ENCODE results near the gene HS1BP3.

The HS1BP3 gene

GRCh38 chr2:20584399-20585358, 66.2 kb downstream of the HS1BP3 start:
- peak; percentile 95 for DNase-seq (ENCODE audit: low spot score)

GRCh38 chr2:20584045-20584398, 66.9 kb downstream of the HS1BP3 start:
- peak; percentile 83 for DNase-seq (ENCODE audit: low spot score)

- no peak for DNase-seq (ENCODE audit: low spot score)
Observed at GRCh38 chr2:20583425-20583881, 67.4 kb downstream of the HS1BP3 start.

GRCh38 chr2:20582600-20583221, 68.2 kb downstream of the HS1BP3 start:
- no peak for DNase-seq (ENCODE audit: low spot score)

GRCh38 chr2:20580690-20581437, 70.0 kb downstream of the HS1BP3 start:
- DNase-seq (ENCODE audit: low spot score): no peak

- DNase-seq (ENCODE audit: low spot score): no peak
Observed at GRCh38 chr2:20579866-20580265, 71.0 kb downstream of the HS1BP3 start.

- peak; percentile 94 for DNase-seq (ENCODE audit: low spot score)
Observed at GRCh38 chr2:20578895-20579825, 71.7 kb downstream of the HS1BP3 start.

- no peak for DNase-seq (ENCODE audit: low spot score)
Observed at GRCh38 chr2:20578266-20578894, 72.5 kb downstream of the HS1BP3 start.

- DNase-seq (ENCODE audit: low spot score): no peak
Observed at GRCh38 chr2:20577495-20578235, 73.2 kb downstream of the HS1BP3 start.

GRCh38 chr2:20576598-20577115, 74.2 kb downstream of the HS1BP3 start:
- no peak for DNase-seq (ENCODE audit: low spot score)

- DNase-seq (ENCODE audit: low spot score): no peak
Observed at GRCh38 chr2:20575935-20576597, 74.8 kb downstream of the HS1BP3 start.

GRCh38 chr2:20575414-20575813, 75.5 kb downstream of the HS1BP3 start:
- DNase-seq (ENCODE audit: low spot score): no peak

- DNase-seq (ENCODE audit: low spot score): no peak
Observed at GRCh38 chr2:20574930-20575329, 76.0 kb downstream of the HS1BP3 start.

GRCh38 chr2:20574423-20574911, 76.4 kb downstream of the HS1BP3 start:
- no peak for DNase-seq (ENCODE audit: low spot score)

GRCh38 chr2:20573620-20574422, 77.1 kb downstream of the HS1BP3 start:
- DNase-seq (ENCODE audit: low spot score): no peak

GRCh38 chr2:20572221-20572620, 78.7 kb downstream of the HS1BP3 start:
- DNase-seq (ENCODE audit: low spot score): no peak

- DNase-seq (ENCODE audit: low spot score): no peak
Observed at GRCh38 chr2:20571644-20572215, 79.2 kb downstream of the HS1BP3 start.

- no peak for DNase-seq (ENCODE audit: low spot score)
Observed at GRCh38 chr2:20571231-20571630, 79.7 kb downstream of the HS1BP3 start.
